HG03139 (cell line): ENCODE data around the gene IL11RA.
A peak's percentile ranks its signal among the peaks of the same experiment; 100 is the strongest.

Experiments
- ATAC-seq: cut with Tn5 transposase; IDR thresholded peaks from one replicate; pipeline ENCODE4 v1.9.1; 2021; ENCODE audit not compliant: unreplicated experiment

The IL11RA gene

DNA sequence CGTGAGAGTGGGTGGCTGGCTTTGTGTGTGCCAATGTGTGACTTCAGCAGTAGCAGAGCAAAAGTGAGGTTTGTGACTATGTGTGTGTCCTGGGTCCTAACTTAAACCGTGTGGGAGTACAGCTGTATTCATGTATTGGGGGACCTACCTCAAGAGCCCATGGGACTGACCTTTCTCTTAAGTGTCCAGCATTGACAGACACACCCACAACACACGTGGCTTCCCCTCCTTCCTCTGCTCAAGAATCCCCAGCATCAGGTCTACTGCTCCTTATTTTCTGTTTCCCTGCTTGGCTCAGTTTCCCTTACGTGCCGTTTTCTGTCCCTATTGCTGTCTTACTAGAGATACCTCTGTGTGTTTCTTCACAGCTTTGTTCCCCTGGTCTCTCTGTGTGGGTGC is 616 bp downstream of the IL11RA start:
- no peak for ATAC-seq

DNA sequence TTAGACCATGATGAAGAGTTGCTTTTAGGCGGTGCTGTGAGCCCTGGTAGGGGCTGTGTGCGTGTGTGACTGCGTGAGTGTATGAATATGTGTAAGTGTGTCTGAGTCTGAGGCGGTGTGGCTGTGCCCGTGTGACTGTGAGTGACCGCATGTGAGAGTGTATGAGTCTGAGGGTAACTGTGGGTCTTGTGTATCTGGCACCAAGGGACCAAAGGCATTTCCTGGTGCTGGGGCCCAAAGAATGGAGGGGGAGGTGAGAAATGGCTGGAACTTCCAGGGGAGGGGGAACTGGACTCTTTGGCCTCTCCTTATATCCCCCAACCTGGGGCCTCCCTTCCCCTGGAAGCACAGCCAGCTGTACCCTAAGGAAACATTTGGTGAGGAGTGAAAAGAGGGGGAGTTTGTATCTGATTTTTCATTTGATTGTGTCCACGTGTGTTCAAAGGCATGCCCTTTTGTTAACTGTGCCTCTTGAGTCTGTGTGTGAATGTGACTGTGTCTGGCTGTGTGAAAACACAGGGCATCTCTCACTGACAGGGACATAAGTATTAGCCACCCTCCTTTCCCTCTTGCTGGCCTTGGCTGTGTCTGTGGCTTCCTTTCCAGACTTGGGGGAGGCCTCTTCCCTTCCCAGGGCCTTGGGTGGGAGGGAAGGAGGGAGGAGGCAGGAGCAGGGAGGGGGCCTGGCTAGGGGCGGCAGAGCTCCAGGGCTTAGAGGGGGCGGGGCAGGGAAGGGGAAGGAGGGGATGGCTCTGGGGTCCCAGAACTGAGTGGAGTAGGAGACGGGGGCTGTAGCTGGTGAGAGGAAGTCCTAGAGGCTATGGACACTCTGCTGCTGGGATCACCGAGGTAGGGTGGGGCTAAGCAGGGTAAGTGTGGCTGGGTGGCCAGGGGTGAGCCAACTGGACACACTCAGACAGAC is 1.4 kb downstream of the IL11RA start:
- no peak for ATAC-seq

DNA sequence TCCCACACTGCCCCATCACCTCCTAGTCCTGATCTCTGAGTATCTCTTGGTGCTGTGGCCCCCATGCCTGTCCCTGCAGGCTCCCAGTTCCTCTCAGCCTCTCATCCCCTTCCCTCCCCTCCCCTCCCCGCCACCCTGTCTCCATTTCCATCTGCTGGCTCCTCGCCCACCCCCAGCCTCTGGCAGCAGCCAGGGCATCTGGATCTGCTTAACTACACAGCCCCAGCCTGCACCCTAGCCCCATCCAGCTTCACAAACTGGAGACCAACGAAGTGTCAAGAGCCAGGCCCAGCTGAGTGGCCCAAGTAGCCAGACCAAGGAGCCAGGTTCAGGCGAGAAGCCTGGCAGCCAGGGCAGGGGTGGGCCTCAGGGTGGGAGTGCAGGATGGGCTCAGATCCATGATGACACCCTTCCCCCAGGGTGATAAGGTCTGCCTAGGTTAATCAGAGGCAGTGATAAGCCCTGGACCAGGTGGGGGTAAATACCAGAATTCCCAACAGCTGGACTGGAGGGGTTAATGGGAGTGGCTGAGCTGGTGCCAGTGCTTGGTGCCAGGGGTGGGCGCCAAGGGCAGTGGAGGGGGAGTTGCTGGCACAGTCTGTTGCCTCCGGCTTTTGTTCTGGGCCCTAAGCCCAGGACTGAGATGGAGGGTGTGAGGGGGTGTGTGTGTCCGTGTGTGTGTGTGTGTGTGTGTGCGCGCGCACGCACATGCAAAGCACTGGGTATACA is 2.5 kb downstream of the IL11RA start:
- no peak for ATAC-seq

DNA sequence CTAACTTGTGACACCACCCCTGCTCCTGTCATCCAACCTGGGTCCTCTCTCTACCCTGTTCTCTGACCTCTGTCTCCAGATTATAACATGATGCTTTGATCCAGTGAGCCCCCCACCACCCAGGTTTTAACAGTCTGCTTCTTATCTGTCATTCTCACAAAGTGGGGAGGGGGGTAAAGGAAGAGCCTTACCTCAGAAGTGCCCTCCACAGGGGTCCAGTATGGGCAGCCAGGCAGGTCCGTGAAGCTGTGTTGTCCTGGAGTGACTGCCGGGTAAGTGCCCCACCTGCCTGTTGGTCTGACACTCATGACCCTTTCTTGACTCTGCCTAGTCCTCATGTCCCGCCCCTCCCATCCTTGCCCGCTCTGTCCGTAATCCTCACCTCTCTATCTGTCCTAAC is 3.4 kb downstream of the IL11RA start:
- ATAC-seq: no peak

DNA sequence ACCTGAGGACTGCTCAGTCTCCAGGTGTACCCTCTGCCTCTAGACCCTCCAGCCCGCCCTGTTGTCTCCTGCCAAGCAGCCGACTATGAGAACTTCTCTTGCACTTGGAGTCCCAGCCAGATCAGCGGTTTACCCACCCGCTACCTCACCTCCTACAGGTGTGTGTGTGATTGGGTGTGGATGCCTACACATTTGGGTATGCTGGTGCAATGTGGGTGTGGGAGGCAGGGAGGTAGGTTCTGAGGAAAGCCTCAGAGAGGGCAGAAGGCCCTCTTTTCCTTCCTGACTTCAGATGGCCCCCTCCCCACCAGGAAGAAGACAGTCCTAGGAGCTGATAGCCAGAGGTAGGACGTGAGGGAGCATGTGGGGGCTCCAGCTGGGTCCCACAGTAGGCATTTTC is 5.0 kb downstream of the IL11RA start:
- no peak for ATAC-seq

DNA sequence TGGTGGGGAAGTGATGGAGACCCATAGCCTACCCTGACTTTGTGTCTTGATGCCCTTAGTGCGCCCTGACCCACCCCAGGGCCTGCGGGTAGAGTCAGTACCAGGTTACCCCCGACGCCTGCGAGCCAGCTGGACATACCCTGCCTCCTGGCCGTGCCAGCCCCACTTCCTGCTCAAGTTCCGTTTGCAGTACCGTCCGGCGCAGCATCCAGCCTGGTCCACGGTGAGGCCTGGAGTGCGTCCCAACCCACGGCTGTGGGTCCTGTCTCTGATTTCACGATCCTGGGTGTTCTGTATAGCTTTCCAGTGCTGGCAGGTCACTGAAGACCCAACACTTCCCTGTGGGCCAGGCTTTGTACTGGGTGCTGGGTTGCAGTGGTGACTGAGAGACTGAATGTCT is 6.5 kb downstream of the IL11RA start:
- no peak for ATAC-seq

DNA sequence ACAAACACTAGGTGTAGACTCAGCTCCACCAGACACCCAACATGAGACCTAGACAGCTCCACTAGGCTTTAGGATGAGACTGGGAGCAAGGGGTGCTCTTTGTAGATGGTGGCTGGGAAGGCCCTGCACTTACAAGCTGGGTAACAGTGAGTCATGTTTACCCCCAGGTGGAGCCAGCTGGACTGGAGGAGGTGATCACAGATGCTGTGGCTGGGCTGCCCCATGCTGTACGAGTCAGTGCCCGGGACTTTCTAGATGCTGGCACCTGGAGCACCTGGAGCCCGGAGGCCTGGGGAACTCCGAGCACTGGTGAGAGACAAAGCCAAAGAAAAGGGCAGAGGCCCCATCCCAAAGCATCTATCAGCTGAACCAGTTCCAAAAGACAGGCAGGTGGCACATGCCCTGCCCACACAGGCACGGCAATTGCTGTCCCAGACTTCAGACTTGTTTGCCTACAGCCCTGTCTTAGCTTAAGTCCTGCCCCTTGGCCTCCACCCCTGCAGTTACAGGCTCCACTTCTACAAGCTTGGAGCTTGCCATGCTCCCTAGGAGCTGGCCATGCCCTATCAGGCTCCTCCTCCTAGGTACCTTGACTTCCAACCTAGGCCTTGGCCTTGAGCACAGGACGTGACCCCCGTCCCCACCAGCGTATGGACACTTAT is 7.7 kb downstream of the IL11RA start:
- ATAC-seq: no peak

DNA sequence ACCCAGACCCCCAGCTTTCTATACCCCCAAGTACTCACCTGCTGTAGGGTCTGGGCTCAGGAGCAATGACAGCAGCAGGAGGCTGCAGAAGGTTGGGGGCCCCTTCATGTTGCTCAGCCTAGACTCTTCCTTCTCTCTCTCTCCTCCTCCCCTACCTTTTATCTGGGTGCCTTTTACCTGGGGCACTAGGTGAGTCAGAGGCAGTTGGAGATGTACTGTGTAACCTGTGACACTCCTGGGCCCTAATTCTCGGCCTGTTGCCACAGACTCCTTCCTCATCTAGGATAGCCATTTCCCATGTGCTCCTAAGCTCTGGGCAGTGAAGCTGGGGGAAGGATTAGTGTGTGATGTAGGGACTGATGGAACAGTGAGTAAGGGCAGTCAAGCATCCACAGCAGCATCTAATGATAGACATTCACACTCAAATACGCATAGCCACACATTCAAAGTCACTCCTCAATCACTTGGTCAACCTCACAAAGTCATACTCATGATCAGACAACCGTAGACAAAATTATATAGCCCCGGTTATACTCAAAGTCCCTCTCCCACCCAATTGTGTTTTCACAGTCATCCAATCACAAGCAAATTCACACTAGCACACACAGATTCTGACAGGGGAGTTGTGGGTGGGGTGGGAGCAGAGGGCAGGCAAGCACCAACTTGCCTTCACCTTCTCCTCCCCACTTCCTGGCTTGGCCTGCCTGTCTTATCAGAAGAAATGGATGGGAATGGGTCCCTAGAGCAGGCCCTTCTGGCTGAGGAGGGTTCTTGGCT is 10.7 kb downstream of the IL11RA start, which contains the start of gene CCL27:
TSS of gene CCL27 (minus strand) at position 132 of the 777 bp plus-strand sequence. CDS start at position 108, 24 bp downstream.
- ATAC-seq: no peak

DNA sequence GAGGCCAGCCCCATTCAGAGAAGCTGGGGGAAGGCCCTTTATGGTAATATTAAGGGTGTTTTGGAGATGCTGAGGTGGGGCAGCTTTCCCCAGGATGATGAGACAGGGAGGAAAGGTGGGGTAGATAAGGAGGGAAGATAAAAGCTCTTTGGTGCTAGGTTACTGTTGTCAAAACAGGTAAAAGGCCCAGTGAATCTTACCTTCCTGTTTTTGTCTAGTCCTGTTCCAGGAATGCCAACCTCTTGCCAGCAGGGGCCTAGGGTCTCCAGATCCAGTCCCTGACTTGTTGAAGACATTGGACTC is 11.3 kb downstream of the IL11RA start:
- no peak for ATAC-seq

DNA sequence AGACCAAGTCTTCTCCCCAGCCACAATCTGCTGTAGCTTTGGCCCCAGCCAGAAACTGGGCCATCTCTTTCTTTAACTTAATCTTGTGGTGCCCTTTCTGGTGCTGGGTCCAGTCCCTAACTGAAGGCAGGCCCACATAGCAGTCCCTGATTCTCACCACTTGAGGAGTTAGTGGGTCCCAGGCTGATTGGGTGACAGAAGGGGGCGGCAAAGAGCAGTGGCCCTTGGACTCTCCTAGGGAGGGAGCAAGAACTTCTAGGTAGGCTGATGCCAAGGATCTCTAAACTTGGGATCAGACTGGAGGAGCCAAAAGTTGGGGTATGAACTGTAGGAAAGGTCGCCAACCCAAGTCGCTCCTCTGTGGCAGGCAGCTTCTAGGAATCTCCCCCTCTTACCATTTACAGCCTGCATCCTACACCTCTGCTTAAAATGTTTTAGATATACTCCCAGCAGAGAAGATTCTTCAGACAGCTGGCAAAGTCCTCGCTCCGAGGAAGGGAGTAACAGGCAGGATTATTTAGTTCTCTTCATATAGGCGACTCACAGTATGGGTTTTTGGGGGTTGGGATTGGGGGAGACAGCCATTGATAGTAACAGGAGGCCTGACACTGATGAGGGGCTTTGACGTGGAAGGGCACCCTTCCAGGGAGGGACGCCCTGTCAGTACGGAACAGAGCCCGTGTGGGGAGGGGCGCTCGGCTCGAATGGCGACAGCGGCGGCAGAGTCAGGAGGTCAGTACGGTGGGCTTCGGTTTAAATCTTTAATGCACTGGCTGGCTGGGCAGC is 12.5 kb downstream of the IL11RA start:
- ATAC-seq: no peak

DNA sequence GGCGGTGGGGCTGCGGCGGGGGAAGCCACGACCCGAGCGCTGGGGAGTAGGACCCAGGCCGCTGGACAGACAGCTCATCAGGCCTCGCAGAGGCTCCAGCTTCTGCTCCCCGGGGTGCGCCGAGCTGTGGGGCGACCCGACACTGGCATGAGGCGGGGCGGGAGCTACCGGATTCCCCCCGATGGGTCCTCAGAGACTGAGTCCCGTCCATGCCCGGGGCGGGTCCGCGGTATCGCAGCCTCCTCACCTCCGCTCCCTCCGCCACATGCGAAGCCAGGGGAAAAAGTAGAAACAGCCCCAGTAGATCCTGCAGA is 13.0 kb downstream of the IL11RA start:
- ATAC-seq: peak; percentile 14

DNA sequence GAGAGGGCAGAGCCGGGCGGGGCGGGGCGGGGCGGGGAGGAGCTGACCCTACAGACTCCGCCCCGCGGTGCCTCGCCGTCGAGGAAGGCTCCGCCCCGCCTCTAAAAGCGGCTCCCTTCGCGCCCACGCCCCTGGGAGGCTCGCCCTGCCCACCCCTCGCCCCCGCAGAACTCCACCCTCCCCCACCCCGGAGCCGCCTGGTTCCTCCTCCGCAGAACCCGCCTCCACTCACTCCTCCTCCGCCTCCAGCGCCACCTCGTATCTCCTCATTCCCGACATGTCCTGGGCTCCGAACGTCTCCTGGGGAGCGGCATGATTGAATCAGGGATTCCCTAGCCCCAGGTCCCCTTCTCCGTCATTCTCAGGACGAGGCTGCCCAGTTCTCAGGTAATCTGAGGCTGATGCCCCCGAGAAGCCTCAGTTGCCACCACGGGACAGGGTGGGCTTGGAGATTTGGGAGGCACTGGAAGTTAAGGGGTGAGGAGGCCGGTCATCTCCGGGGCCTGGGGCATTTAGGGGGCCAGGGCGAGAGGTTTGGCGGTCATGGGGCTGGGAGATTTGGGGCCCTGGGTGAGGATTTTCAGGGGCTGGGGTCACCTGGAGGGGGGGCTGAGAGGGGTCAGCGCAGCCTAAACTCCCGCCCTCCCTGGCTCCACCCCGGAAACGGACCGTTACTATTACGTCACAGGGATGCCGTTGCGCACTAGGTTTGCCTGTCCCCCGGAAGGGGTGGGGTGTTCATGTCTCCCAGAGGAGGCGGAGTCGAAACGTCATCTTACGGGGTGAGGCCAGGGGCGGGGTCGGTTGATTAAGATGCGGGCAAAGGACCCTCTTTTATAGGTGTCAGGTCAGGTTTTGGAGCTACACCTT is 13.6 kb downstream of the IL11RA start:
- peak; percentile 57 for ATAC-seq

DNA sequence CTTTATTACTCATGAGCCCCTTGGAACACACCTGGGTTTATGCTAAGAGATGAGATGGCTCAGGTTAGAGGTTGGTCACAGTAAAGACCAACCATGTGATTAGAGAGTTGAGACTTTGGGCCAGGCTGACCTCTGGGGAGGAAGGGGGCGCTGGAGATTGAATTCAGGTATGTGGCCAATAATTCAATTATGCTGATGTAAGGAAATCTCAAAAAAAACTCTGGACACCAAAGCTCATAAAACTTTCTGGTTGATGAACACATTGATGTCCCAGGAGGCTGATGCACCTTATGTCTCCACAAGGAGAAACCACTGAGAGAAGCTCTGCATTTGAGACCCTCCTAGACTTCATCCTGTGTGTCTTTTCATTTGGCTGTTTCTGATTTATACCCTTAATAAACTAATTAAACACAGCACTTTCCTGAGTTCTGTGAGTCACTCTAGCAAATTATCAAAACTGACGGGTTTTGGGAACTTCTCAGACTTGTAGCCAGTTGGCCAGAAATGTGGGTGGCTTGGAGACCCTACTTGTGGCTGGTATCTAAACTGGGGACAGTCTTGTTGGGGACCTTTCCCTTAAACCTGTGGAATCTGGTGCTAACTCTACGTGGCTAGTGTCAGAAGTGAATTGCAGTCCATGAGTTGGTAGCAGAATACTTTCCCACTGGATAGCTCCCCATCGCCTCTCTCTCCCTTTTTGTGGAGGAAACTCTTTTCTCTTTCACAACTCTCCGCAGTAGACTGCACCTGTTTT is 18.0 kb downstream of the IL11RA start:
- ATAC-seq: no peak

DNA sequence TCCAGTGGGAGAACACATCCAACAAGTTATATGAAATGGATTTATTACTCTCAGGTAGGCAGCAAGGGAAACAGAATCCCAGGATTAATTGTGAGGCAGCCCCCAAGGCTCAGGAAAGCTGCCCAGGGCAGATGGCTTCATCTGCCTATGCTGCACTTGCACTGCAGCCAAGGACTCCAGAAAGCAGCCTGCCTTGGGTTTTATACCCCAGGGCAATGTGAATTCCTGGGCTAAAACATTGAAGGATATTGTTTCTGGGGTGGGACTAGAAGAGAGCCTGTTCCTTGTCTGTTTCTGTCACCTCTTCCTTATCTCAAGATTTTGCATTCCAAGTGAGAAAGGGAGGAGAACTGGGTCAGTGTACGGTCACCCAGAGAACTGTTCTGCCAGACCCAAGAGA is 19.3 kb downstream of the IL11RA start:
- no peak for ATAC-seq

DNA sequence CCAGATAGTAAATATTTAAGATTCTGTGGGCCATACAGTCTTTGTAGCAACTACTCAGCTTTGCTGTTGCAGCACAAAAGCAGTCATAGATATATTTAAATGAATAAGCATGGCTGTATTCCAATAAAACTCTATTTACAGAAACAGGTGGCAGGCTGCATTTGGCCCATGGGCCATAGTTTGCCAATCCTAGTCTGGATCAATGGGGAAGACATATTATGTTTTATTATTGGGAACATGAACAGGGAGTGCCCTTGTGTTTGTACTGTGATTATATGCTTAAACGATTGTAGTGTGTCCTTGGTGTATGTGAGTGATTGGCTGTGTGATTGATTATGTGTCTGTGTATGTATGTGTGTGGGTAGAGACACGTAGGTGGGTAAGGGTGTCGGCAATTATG is 22.5 kb downstream of the IL11RA start:
- no peak for ATAC-seq

DNA sequence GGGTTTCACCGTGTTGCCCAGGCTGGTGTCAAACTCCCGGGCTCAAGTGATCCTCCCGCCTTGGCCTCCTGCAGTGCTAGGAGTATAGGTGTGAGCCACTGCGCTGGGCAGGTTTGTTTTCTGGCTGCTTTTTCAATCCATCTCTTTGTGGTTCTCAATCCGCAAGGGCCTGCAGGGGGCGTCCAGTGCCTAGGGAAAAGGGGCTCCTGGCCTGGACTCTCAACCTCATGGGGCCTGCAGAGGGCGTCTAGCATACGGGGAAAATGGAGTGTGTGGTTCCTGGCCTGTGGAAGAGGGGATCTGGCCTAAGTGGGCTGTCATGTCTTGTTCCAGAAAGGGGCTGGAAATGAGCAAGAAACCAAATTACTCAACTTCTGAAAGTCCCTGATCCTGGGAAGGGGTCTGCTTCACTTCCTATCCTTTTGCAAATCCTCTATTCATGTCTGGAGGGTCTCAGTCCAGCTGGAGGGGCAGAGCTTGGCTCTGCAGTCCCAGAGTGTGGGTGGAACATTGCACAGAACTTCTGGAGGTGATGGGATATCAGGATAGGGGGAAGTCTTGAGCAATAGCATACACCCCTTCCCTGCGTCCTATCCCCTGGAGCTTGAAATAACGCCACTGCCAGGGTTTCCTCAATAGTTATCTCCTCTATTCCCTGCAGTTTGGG is 23.2 kb downstream of the IL11RA start:
- no peak for ATAC-seq

DNA sequence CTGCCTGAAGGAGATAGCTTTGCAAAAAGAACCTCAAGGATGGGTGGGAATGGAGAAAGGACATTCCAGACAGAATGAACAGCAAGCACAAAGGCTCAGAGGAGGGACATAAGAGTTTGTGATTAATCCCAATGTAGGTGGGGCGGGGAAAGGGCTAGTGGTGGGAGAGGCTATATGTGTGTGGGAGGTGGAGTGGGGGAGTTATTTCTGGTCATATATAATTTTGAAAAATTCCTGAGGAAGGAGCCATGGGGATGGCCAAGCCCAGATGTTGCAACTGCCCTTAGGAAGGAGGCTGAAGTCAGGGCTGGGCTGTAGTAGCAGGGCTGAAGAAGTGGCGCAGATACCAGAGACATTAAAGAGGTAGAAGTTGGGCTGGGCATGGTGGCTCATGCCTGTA is 23.9 kb downstream of the IL11RA start:
- no peak for ATAC-seq

DNA sequence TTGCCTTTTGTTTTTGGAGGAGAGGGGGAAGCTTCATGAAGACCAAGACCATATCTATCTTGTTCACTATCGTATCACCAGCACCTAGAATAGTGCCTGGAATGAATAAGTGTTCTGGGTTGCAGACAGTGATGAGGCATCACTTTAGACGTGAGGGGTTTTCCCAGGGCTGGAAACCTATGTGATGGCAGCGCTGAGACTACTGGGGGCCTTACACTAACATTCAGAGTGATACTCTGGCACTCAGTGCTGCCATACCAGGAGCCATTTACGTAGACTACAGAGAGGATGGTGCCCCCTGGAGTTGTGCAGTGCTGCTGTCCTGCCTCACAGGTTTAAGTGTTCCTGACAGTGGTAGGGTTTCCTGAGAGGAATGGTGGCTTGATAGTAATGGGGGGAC is 32.2 kb downstream of the IL11RA start:
- no peak for ATAC-seq
